Heart right ventricle (tissue), 16 donors: ENCODE measurements around the gene ECE2. TPM values are rescaled to one million over a fixed set of nuclear protein-coding genes. Genes with fewer than 3 reads are reported as not detected.

Experiments
- ATAC-seq, 8 donors: fragments of 200-7000 bp; cut with Tn5 transposase; one replicate each; pipeline ENCODE4 v1.9.1; 2020; ENCODE audit warnings: mild to moderate bottlenecking in 8 of 8, moderate library complexity in 8 of 8, moderate number of reproducible peaks in 1 of 8
- DNase-seq, 2 donors: peaks; one replicate each; pipeline ENCODE4 v3.0.0-alpha.2; 2020
- H3K27ac ChIP-seq, 10 donors: fragments of 200-600 bp; sonication (generic) in 2 of 10; one replicate each; pipeline versions ENCODE4 v1.5.0 to v1.8.0; 2020 to 2022; ENCODE audit warnings: mild to moderate bottlenecking in 3 of 10
- H3K27me3 ChIP-seq, 7 donors: fragments of 200-600 bp; one replicate each; pipeline ENCODE4 v1.8.0; 2021 to 2022; ENCODE audit warnings: mild to moderate bottlenecking in 2 of 7
- H3K36me3 ChIP-seq, 9 donors: fragments of 200-600 bp; sonication (generic) in 1 of 9; one replicate each; pipeline versions ENCODE4 v1.5.0 to v1.8.0; 2020 to 2022; ENCODE audit warnings: mild to moderate bottlenecking in 2 of 9
- H3K4me1 ChIP-seq, 9 donors: fragments of 200-600 bp; sonication (generic) in 1 of 9; one replicate each; pipeline versions ENCODE4 v1.5.0 to v1.8.0; 2020 to 2022; ENCODE audit warnings: mild to moderate bottlenecking in 4 of 9
- H3K4me3 ChIP-seq, 10 donors: fragments of 200-600 bp; sonication (generic) in 2 of 10; one replicate each; pipeline versions ENCODE4 v1.5.0 to v1.8.0; 2020 to 2022; ENCODE audit warnings: mild to moderate bottlenecking in 7 of 10, moderate library complexity in 2 of 10
- H3K9me3 ChIP-seq, 11 donors: fragments of 200-600 bp in 10 of 11; sonication (generic) in 2 of 11; one replicate each; pipeline versions ENCODE4 v1.5.0 to v1.8.0; 2013 to 2022; ENCODE audit warnings: mild to moderate bottlenecking in 2 of 11, control low read depth in 1 of 11, moderate library complexity in 1 of 11
- WGBS, 2 donors: extraction: QIAGEN DNeasy Blood & Tissue Kit; methylation state at CpG; one replicate each; pipeline ENCODE4 v1.1.7; 2013; ENCODE audit warnings: inconsistent platforms in 1 of 2; 5-methylcytosine and 5-hydroxymethylcytosine counted together
- intact Hi-C, 10 donors: fragments of 100-400 bp; cut with DNase I; formaldehyde crosslinking; loops; one replicate each; pipeline versions ENCODE4 v1.11.1 to v1.14.2; 2022
- polyA plus RNA-seq, 2 donors: library from polyadenylated mRNA; stranded (reverse); fragments of 200-250 nt; gene quantifications; one replicate each; pipeline ENCODE4 v1.2.3, GENCODE V29; 2013
- total RNA-seq, 10 donors: library from RNA; stranded (reverse); fragmentation: NEBNext Ultra II Directional in 3 of 10; extraction: Animal tissue kit (Norgen Biotek cat#: 25700) in 3 of 10; gene quantifications; one replicate each; pipeline versions ENCODE4 v1.2.1 to v1.2.4, GENCODE V29; 2021 to 2023
- TF ChIP-seq, protein P1 (sequence below), 9 donors: fragments of 200-600 bp; sonication (generic) in 2 of 9; IDR thresholded peaks; one replicate each; pipeline versions ENCODE4 v1.5.0 to v1.8.0; 2021 to 2022; ENCODE audit warnings: antibody characterized with exemption in 9 of 9, mild to moderate bottlenecking in 5 of 9, moderate library complexity in 1 of 9
- donor health status: Arrhythmogenic right ventricular cardiomyopathy.
- donor health status: ischemic (EF 13 %, LVEDD 7.1; RV severe dilation, severe dysfunction).
- donor health status: healthy with polysubstance abuse.
- donor health status: DM: no; HTN: yes; CAD: no.
- donor health status: DM: no; HTN: no; CAD: no.
- donor health status: ischemic (EF 25% LVEDD 6.9; RV normal size, moderate dysfunction).
- donor health status: ischemic (EF 25% LVEDD 5.7; RV mildly dilated, moderate dysfunction).
- donor health status: healthy.
- donor health status: DM: yes; HTN: yes; CAD: no.
- donor health status: Ischemic cardiomyopathy.
- donor health status: ischemic (EF 35%, LVEDD 5.7; RV mildly dilated, moderate dysfunction).
- donor health status: nonischemic (EF 11% LVEDD 7.7; RV severe dilation, severe dysfunction).
- donor health status: DM: yes; HTN: yes; CAD: no.
- donor health status: PGD.
- donor health status: ischemic (EF 29% LVEDD 5.4; RV normal size, mild dysfunction).
- donor health status: nonischemic (EF 23%, LVEDD 6.1; RV moderate dilation, normal function).

ECE2 gene
- total and polyA plus RNA-seq, 12 donors, result 0.20 to 0.28 TPM; not detected in 10

DNA sequence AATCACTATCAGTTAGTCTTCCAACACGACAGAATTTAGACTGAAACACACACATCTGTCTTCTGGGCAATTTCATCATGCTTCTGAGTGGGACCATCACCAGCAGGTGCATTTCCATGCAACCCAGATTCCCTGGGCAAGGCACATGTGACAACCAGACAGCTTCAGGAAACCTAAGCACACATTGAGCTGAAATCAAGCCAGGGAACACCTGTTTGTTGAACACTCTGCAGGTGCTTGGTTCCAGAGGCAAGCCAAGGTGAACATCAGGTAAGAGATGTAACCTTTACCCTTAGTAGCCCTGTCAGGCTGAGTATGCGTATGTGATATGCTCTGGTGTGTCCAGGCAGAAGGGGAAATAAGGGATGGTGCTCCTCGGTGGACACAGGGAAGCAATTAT, 19.9 kb downstream of the ECE2 start:
- no peak overlapping the region for H3K4me3 ChIP-seq
- peaks cover 5 to 21% (median 14%) of the 10 kb centered on the region in 9 donors for H3K4me1 ChIP-seq
- H3K9me3 ChIP-seq, result no peaks in the 10 kb centered on the region
- ATAC-seq, result no peak
- intact Hi-C loops, result loop anchor here in 4 of 10 donors (5.0 to 10.0 kb wide), 5 partner anchors 48 to 401 kb away; partner anchors contain the start of genes ABCF3 (in 1 of the 4), ALG3 (in 1 of the 4) and EEF1AKMT4 (in 1 of the 4)
- peaks cover 0 to 4% (median 0%) of the 10 kb centered on the region in 7 donors for H3K27me3 ChIP-seq
- H3K27ac ChIP-seq, result no peak overlapping the region
- peaks cover 0 to 8% (median 4%) of the 10 kb centered on the region in 9 donors for H3K36me3 ChIP-seq
- 64 to 67% methylated on average over 3 of the region's 3 CpGs for WGBS, 2 donors
- TF ChIP-seq, protein P1, sequence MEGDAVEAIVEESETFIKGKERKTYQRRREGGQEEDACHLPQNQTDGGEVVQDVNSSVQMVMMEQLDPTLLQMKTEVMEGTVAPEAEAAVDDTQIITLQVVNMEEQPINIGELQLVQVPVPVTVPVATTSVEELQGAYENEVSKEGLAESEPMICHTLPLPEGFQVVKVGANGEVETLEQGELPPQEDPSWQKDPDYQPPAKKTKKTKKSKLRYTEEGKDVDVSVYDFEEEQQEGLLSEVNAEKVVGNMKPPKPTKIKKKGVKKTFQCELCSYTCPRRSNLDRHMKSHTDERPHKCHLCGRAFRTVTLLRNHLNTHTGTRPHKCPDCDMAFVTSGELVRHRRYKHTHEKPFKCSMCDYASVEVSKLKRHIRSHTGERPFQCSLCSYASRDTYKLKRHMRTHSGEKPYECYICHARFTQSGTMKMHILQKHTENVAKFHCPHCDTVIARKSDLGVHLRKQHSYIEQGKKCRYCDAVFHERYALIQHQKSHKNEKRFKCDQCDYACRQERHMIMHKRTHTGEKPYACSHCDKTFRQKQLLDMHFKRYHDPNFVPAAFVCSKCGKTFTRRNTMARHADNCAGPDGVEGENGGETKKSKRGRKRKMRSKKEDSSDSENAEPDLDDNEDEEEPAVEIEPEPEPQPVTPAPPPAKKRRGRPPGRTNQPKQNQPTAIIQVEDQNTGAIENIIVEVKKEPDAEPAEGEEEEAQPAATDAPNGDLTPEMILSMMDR (IDR thresholded peaks at IDR 0.05), result no peak
- no peak for DNase-seq

DNA sequence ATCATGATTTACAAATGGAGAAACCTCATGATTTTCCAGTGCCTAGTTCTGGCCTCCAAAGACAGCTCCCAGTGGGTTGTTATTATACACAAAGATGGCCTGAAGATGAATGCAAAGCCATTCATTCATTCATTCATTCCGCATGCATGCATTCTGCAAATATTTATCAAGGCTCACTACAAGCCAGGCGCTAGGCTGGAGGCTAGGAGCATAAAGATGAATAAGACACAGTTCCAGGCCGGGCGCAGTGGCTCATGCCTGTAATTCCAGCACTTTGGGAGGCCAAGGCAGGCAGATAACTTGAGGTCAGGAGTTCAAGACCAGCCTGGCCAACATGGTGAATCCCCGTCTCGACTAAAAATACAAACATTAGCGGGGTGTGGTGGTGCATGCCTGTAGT, 20.8 kb downstream of the ECE2 start:
- Histone ChIP-seq H3K4me1 (peaks cover 5 to 24% (median 16%) of the 10 kb centered on the region in 9 donors), H3K36me3 (peaks cover 0 to 16% (median 13%) of the 10 kb centered on the region in 9 donors), H3K4me3 (no peak overlapping the region), H3K27ac (no peak overlapping the region), H3K27me3 (peaks cover 0 to 4% (median 0%) of the 10 kb centered on the region in 7 donors), H3K9me3 (no peaks in the 10 kb centered on the region)
- ATAC-seq (no peak), DNase-seq (no peak)
- TF ChIP-seq, protein P1 (IDR thresholded peaks at IDR 0.05), result no peak
- intact Hi-C loops, result loop anchor here in 4 of 10 donors (5.0 to 10.0 kb wide), 5 partner anchors 49 to 402 kb away; partner anchors contain the start of genes ABCF3 (in 1 of the 4), ALG3 (in 1 of the 4) and EEF1AKMT4 (in 1 of the 4)
- 79 to 81% methylated on average over 7 of the region's 7 CpGs for WGBS, 2 donors

DNA sequence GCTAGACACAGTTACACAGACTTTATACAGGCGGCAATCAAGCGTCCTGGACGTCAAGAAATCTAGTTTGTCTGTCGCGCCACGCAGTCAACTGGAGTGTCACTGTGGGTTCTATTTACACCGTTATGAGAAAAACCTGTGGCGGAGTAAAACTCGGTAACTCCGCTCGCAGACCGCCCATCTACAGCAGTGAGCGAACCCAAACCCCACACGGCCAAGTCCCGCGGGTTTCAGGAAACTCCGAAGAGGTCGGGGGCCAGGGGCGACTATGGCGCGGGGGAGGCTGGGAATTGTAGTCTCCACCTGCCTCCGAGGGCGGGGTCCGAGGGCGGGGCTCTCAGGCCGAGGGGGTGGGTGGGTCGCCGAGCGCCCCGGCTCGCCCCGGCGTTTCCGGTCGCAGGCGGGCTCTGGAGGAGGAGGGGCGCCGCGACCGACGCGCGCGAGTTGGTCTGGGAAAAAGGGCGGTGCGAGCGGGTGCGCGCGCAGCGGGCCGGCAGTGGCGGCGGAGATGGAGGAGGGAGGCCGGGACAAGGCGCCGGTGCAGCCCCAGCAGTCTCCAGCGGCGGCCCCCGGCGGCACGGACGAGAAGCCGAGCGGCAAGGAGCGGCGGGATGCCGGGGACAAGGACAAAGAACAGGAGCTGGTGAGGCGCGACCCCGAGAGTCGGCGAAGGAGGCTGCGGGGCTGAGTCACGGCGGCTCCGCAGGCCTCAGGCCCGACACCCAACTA, 23.1 kb downstream of the ECE2 start, which contains the start of gene PSMD2:
Gene PSMD2 (plus strand): TSS at position 483 of the 729 bp plus-strand sequence. CDS start 26 bp downstream, at position 509.
- intact Hi-C loops, result loop anchor here in 5 of 10 donors (2.0 to 10.0 kb wide), 8 partner anchors 16 to 404 kb away; partner anchors contain the start of genes ALG3 (in 2 of the 5), EEF1AKMT4 (in 2 of the 5), ABCF3 (in 1 of the 5) and EIF4G1 (in 1 of the 5)
- 0% methylated on average over 67 to 78 of the region's 78 CpGs for WGBS, 2 donors

More for the DNA sequence above, 23.1 kb downstream of the ECE2 start, which contains the start of gene PSMD2:
- no peaks in the 10 kb centered on the region for H3K9me3 ChIP-seq
- peaks cover 5 to 24% (median 16%) of the 10 kb centered on the region in 9 donors for H3K4me1 ChIP-seq
- DNase-seq (peak; percentile 98), ATAC-seq (peak; percentile 99 to 100 (median 99))
- TF ChIP-seq, protein P1 (IDR thresholded peaks at IDR 0.05), result no peak
- no peaks in the 10 kb centered on the region for H3K27me3 ChIP-seq
- peaks cover 5 to 39% (median 36%) of the 10 kb centered on the region in 9 donors for H3K36me3 ChIP-seq
- peak within 1 kb of the TSS; percentile 67 to 100 (median 92) for H3K4me3 ChIP-seq
- H3K27ac ChIP-seq, result peak within 1 kb of the TSS; percentile 46 to 93 (median 83)
